GM19463 (cell line): ENCODE measurements around the gene ITGB1.
A peak's percentile ranks its signal among the peaks of the same experiment; 100 is the strongest.
"Not testable (repeated sequence)": the region's sequence is repeated elsewhere in the genome, so short reads cannot be mapped to it uniquely, and the experiment has no call there.

Experiments
- ATAC-seq: cut with Tn5 transposase; IDR thresholded peaks from one replicate; pipeline ENCODE4 v1.9.1; 2021; ENCODE audit warnings: mild to moderate bottlenecking, moderate library complexity; ENCODE audit not compliant: unreplicated experiment

ITGB1 gene

GRCh38 chr10:32980558-32981468 lies 22.8 kb upstream of the ITGB1 start:
- ATAC-seq, result peak; percentile 95

GRCh38 chr10:32980242-32980557 lies 22.2 kb upstream of the ITGB1 start:
- no peak for ATAC-seq

GRCh38 chr10:32979719-32980118 lies 21.7 kb upstream of the ITGB1 start:
- not testable (repeated sequence) for ATAC-seq

GRCh38 chr10:32979041-32979440 lies 21.0 kb upstream of the ITGB1 start:
- no peak for ATAC-seq

GRCh38 chr10:32977846-32978809 lies 20.1 kb upstream of the ITGB1 start:
- not testable (repeated sequence) for ATAC-seq

- ATAC-seq, result no peak
These were observed 18.3 kb upstream of the ITGB1 start for GRCh38 chr10:32976338-32976737.

GRCh38 chr10:32972929-32973328 lies 14.9 kb upstream of the ITGB1 start:
- no peak for ATAC-seq

- no peak for ATAC-seq
These were observed 14.4 kb upstream of the ITGB1 start for GRCh38 chr10:32972460-32972859.

GRCh38 chr10:32971536-32972091 lies 13.6 kb upstream of the ITGB1 start:
- ATAC-seq, result no peak

GRCh38 chr10:32970910-32971309 lies 12.9 kb upstream of the ITGB1 start:
- ATAC-seq, result peak; percentile 78

GRCh38 chr10:32964270-32964669 lies 6.2 kb upstream of the ITGB1 start:
- no peak for ATAC-seq

- no peak for ATAC-seq
These were observed 5.1 kb upstream of the ITGB1 start for GRCh38 chr10:32963096-32963495.

- ATAC-seq, result no peak
These were observed 4.5 kb upstream of the ITGB1 start for GRCh38 chr10:32962521-32962920.

GRCh38 chr10:32961895-32962369 lies 3.9 kb upstream of the ITGB1 start:
- no peak for ATAC-seq

- no peak for ATAC-seq
These were observed 3.4 kb upstream of the ITGB1 start for GRCh38 chr10:32961343-32961894.

- ATAC-seq, result no peak
These were observed 2.0 kb upstream of the ITGB1 start for GRCh38 chr10:32960022-32960421.

- peak; percentile 38 for ATAC-seq
These were observed 1.2 kb upstream of the ITGB1 start for GRCh38 chr10:32959006-32959920.

GRCh38 chr10:32957341-32958084 lies 517 bp downstream of the ITGB1 start:
- ATAC-seq, result peak; percentile 24
